ENCODE data around the gene ACER3.

DNA sequence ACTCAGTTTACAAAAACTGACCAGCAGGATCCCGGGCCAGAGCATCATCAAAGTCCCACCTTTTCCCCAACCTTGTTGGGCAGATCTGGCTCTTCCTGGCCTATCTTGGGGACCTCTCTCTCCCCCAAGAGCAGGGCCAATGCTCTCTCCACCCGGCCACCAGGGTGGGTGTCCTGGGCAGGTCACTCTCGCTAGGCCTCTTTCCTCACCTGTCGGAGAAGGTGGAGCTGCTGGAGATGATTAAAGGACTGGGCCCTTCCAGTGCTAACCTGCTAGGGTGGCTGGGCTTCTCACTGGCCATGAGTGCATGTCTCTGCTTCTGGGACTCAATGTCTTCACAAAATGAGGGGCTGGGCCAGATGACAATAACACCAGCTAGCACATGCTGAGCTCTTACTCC, 203.1 kb downstream of the ACER3 start:
- TF ChIP-seq, protein P1, sequence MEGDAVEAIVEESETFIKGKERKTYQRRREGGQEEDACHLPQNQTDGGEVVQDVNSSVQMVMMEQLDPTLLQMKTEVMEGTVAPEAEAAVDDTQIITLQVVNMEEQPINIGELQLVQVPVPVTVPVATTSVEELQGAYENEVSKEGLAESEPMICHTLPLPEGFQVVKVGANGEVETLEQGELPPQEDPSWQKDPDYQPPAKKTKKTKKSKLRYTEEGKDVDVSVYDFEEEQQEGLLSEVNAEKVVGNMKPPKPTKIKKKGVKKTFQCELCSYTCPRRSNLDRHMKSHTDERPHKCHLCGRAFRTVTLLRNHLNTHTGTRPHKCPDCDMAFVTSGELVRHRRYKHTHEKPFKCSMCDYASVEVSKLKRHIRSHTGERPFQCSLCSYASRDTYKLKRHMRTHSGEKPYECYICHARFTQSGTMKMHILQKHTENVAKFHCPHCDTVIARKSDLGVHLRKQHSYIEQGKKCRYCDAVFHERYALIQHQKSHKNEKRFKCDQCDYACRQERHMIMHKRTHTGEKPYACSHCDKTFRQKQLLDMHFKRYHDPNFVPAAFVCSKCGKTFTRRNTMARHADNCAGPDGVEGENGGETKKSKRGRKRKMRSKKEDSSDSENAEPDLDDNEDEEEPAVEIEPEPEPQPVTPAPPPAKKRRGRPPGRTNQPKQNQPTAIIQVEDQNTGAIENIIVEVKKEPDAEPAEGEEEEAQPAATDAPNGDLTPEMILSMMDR (IDR thresholded peaks at IDR 0.05) = no peak
- no peak for TF ChIP-seq POLR2A (IDR thresholded peaks at IDR 0.05)
